ENCODE measurements around the gene LHFPL3.

- no peak for TF ChIP-seq EZH2 (IDR thresholded peaks at IDR 0.05; ENCODE audit: borderline replicate concordance, insufficient read depth, low read depth, low read length, poor library complexity, severe bottlenecking)
- TF ChIP-seq CTCF (IDR thresholded peaks at IDR 0.05) = no peak
Observed at GRCh38 chr7:104784686-104785085, 456.3 kb downstream of the LHFPL3 start.

All from B cell (primary cell).